ENCODE measurements around the gene NRXN3. TPM values are rescaled to one million over a fixed set of nuclear protein-coding genes. Genes with fewer than 3 reads are reported as not detected.
"Not testable (repeated sequence)": the region's sequence is repeated elsewhere in the genome, so short reads cannot be mapped to it uniquely, and the experiment has no call there.

NRXN3 gene
- total RNA-seq, 2 donors from 2014 or later, result not detected

DNA sequence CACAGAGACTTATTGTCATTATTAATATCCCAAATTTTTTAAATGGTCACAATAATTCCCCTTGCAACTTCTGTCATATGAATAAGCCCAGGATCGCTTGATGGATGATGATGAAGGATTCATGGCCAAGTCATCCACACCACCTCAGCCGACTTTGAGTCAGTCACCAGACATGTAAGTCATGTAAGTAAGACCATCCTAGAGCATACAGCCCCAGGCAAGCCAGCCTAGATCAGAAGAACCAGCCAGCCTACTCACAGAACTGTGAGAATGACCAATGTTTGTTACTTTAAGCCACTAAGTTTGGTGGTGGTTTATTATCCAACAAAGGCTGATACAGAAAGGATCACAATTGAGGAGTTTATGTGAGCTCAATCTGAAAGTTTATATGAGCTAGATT, 341.8 kb downstream of the NRXN3 start:
- ATAC-seq (replicated peaks in 1 of 2), result no peak
- no peak overlapping the region for H3K27ac Mint-ChIP-seq

DNA sequence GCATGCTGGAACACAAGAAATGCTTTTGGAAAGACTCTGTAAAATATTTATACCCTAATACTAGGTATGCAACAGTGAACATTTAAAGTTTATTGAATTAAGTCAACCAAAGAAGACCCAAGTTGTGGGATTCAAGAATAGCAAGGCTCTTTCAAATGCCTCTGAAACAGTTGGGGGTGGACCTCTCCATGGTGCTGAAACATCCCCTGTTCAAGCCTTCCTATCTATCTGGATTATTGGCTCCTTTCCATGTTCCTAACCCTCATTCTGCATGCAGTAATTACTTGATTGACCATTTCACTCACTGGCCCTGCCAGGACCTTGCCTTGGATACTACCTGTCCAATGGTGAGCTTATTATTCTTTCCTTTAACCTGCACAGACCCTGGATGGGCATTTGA, 349.7 kb downstream of the NRXN3 start:
- Mint-ChIP-seq H3K4me3 (no peak overlapping the region), H3K36me3 (ENCODE audit: insufficient read depth in 2 of 2) (no peaks in the 10 kb centered on the region), H3K27ac (no peak overlapping the region), H3K9me3 (peaks cover 2% of the 10 kb centered on the region in 2 donors), H3K27me3 (ENCODE audit: low read depth) (no peaks in the 10 kb centered on the region), H3K4me1 (ENCODE audit: low read depth) (no peaks in the 10 kb centered on the region)
- no peak for ATAC-seq (replicated peaks in 1 of 2)
- peak; percentile 5 to 15 for DNase-seq

More for the DNA sequence above, 341.8 kb downstream of the NRXN3 start:
- Mint-ChIP-seq H3K27me3 (ENCODE audit: low read depth) (no peaks in the 10 kb centered on the region), H3K9me3 (peaks cover 4 to 5% of the 10 kb centered on the region in 2 donors), H3K4me1 (ENCODE audit: low read depth) (no peaks in the 10 kb centered on the region), H3K4me3 (no peak overlapping the region), H3K36me3 (ENCODE audit: insufficient read depth in 2 of 2) (no peaks in the 10 kb centered on the region)
- no peak for DNase-seq

DNA sequence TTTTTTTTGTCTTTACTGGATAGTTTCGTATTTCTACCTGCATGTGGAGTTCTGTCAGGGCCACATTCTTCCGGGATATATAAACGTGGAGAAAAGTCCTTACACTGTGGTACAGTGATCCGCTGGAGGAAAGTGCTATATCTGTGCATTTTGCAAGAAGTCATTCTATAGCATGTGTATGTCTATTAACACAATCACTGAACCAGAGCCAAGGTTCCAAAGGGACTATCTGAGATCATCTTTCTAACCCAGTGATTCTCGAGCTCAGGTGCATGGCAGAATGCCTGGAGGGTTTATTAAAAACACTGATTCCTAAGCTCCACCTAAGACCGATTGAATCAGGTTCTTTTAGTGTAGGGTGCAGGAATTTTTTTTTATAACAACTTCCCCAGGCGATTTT, 354.0 kb downstream of the NRXN3 start:
- ATAC-seq (replicated peaks in 1 of 2) (no peak), DNase-seq (no peak)
- H3K27me3 Mint-ChIP-seq (ENCODE audit: low read depth), result no peaks in the 10 kb centered on the region
- no peak overlapping the region for H3K4me3 Mint-ChIP-seq
- peaks cover 0 to 1% of the 10 kb centered on the region in 2 donors for H3K9me3 Mint-ChIP-seq
- H3K27ac Mint-ChIP-seq, result no peak overlapping the region
- H3K36me3 Mint-ChIP-seq (ENCODE audit: insufficient read depth in 2 of 2), result no peaks in the 10 kb centered on the region
- no peaks in the 10 kb centered on the region for H3K4me1 Mint-ChIP-seq (ENCODE audit: low read depth)

DNA sequence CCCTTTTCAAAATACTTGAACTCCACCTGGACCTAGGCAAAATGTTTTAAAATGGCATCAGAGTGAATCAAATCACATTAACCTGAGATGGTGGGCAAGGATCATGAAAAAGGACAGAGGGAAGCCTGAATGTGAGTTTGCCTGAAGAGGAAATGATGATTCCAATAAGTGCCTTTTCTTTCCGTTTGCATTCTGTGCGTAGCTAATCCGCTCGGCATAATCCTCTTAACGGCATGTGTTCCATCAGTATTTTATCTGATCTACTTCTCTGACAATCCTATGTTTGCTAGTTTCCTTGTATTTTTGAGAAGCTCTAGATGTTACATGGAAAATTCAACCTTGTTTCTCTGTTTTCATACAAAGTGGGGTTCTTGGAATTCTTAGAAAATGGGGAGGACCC, 354.6 kb downstream of the NRXN3 start:
- H3K27ac Mint-ChIP-seq, result no peak overlapping the region

DNA sequence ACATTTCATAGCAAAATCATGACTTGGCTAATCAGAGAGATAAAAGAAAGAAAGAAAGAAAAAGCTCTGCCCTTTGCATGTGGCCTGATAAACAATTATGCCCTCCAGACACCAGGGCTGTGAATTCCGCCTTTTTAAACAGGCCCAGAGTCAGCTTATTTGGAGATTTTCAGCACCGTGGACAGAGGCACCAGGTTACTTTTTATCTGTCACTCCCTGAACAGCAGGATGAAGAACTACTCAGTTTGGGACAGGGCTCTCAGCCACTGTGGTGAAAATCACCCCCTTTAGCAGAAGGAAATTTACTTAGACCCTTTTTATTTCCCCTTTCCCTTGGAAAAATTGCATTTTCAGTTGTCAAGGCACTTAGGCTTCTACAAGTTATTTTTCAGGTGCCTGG, 359.9 kb downstream of the NRXN3 start:
- Mint-ChIP-seq H3K9me3 (peaks cover 12 to 13% of the 10 kb centered on the region in 2 donors), H3K27me3 (ENCODE audit: low read depth) (no peaks in the 10 kb centered on the region), H3K4me3 (no peak overlapping the region), H3K27ac (no peak overlapping the region), H3K4me1 (ENCODE audit: low read depth) (no peaks in the 10 kb centered on the region), H3K36me3 (ENCODE audit: insufficient read depth in 2 of 2) (peaks cover 0 to 3% of the 10 kb centered on the region in 2 donors)
- DNase-seq (peak in 1 of 2 donors; percentile 1), ATAC-seq (replicated peaks in 1 of 2) (no peak)

More for the DNA sequence above, 354.6 kb downstream of the NRXN3 start:
- Mint-ChIP-seq H3K36me3 (ENCODE audit: insufficient read depth in 2 of 2) (no peaks in the 10 kb centered on the region), H3K9me3 (peaks cover 0 to 1% of the 10 kb centered on the region in 2 donors), H3K4me3 (no peak overlapping the region), H3K27me3 (ENCODE audit: low read depth) (no peaks in the 10 kb centered on the region), H3K4me1 (ENCODE audit: low read depth) (no peaks in the 10 kb centered on the region)
- ATAC-seq (replicated peaks in 1 of 2) (no peak), DNase-seq (no peak)

DNA sequence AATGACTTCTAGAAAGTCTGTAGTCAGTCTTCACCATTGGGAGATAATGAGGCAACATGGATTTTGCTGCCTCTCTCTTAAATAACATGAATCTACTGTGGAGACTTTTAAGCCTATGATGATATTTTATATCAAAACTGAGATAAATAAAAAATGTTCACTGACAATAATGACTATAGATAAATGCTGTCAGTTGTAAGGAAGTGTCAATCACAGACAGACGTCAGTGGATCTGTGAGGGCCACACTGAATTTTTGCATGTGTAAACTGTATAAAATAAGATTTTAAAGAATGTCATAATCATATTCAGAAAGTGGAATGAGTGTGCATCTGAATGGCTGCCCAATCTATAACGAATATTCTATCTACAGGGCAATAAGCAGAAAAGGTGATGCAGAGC, 364.0 kb downstream of the NRXN3 start:
- Mint-ChIP-seq H3K36me3 (ENCODE audit: insufficient read depth in 2 of 2) (peaks cover 0 to 3% of the 10 kb centered on the region in 2 donors), H3K27ac (no peak overlapping the region), H3K4me3 (no peak overlapping the region), H3K27me3 (ENCODE audit: low read depth) (no peaks in the 10 kb centered on the region), H3K9me3 (peaks cover 12% of the 10 kb centered on the region in 2 donors), H3K4me1 (ENCODE audit: low read depth) (no peaks in the 10 kb centered on the region)
- ATAC-seq (replicated peaks in 1 of 2), result no peak
- DNase-seq, result no peak

DNA sequence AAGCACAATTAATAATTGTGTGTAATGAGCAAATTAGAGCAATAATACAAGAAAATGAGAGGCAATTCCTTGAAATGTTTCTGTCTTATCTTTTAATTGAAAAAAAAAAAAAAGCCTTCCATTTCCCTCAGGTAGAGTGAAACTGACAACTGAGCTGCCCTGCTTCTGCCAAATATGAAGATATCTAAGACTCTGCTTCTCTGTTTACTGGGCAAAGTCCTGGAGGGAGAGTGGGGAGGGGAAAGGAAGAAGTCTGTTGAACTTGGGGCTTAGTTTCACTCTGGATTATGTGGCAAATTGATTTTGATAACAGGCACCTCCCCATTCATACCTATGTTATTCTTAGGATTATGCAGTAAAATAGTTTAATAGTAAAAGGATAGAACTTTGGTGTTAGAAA, 364.9 kb downstream of the NRXN3 start:
- no peak for DNase-seq
- Mint-ChIP-seq H3K4me3 (no peak overlapping the region), H3K4me1 (ENCODE audit: low read depth) (no peaks in the 10 kb centered on the region), H3K9me3 (peaks cover 15 to 17% of the 10 kb centered on the region in 2 donors), H3K27me3 (ENCODE audit: low read depth) (no peaks in the 10 kb centered on the region), H3K36me3 (ENCODE audit: insufficient read depth in 2 of 2) (peaks cover 0 to 5% of the 10 kb centered on the region in 2 donors), H3K27ac (no peak overlapping the region)
- no peak for ATAC-seq (replicated peaks in 1 of 2)

DNA sequence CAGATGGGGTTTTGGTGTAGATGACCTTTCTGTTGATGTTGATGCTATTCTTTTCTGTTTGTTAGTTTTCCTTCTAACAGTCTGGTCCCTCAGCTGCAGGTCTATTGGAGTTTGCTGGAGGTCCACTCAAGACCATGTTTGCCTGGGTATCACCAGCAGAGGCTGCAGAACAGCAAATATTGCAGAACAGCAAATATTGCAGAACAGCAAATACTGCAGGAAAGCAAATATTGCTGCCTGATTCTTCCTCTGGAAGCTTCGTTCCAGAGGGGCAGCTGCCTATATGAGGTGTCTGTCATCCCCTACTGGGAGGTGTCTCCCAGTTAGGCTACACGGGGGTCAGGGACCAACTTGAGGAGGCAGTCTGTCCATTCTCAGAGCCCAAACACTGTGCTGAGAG, 371.6 kb downstream of the NRXN3 start:
- not testable (repeated sequence) for H3K9me3 Mint-ChIP-seq; H3K27ac Mint-ChIP-seq; H3K27me3 Mint-ChIP-seq (ENCODE audit: low read depth); H3K4me1 Mint-ChIP-seq (ENCODE audit: low read depth); DNase-seq; ATAC-seq (replicated peaks in 1 of 2); H3K4me3 Mint-ChIP-seq; H3K36me3 Mint-ChIP-seq (ENCODE audit: insufficient read depth in 2 of 2)

DNA sequence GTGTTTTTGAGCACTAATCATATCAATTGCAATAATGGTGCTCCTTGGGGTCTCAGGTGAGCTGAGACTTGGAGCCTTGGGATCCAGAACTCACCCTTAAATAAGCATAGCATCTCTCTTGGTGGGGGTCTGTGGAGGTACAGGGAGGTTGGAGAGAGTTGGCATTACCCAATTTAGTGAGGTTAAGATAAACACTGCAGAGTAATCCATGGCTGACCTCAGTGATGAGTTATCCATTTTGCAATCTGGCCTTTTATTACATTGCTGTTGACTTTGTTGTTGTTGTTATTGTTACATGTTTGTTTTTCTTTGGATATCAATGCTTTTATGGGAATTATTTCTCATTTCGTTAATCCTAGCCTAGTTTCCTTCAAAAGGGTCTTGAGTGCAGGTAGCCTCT, 373.3 kb downstream of the NRXN3 start:
- peaks cover 0 to 2% of the 10 kb centered on the region in 2 donors for H3K36me3 Mint-ChIP-seq (ENCODE audit: insufficient read depth in 2 of 2)
- no peak for ATAC-seq (replicated peaks in 1 of 2)

DNA sequence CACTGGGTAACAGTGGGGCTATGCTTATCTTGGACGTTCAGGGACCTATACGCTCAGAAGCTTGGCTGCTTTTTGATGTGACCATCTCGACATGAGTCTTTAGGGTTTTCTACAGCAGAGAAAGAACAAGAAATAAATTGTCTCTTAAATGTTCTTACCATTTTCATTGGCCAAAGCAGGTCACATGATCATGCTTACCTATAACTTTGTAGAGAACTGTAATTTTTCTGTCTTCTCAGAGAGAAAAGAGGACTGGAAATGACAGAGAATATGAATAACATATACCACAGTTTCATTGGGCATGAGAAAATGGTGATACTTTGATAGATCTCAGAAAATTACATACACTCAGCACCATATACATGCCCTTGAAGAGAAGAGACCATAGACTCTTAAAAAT, 390.9 kb downstream of the NRXN3 start:
- DNase-seq (no peak), ATAC-seq (replicated peaks in 1 of 2) (no peak)
- Mint-ChIP-seq H3K36me3 (ENCODE audit: insufficient read depth in 2 of 2) (no peaks in the 10 kb centered on the region), H3K9me3 (no peaks in the 10 kb centered on the region), H3K27me3 (ENCODE audit: low read depth) (no peaks in the 10 kb centered on the region), H3K4me1 (ENCODE audit: low read depth) (no peaks in the 10 kb centered on the region), H3K4me3 (no peak overlapping the region), H3K27ac (no peak overlapping the region)

More for the DNA sequence above, 373.3 kb downstream of the NRXN3 start:
- DNase-seq, result no peak
- Mint-ChIP-seq H3K4me3 (no peak overlapping the region), H3K27me3 (ENCODE audit: low read depth) (peaks cover 1% of the 10 kb centered on the region), H3K27ac (no peak overlapping the region), H3K9me3 (peaks cover 5% of the 10 kb centered on the region in 2 donors), H3K4me1 (ENCODE audit: low read depth) (no peaks in the 10 kb centered on the region)

DNA sequence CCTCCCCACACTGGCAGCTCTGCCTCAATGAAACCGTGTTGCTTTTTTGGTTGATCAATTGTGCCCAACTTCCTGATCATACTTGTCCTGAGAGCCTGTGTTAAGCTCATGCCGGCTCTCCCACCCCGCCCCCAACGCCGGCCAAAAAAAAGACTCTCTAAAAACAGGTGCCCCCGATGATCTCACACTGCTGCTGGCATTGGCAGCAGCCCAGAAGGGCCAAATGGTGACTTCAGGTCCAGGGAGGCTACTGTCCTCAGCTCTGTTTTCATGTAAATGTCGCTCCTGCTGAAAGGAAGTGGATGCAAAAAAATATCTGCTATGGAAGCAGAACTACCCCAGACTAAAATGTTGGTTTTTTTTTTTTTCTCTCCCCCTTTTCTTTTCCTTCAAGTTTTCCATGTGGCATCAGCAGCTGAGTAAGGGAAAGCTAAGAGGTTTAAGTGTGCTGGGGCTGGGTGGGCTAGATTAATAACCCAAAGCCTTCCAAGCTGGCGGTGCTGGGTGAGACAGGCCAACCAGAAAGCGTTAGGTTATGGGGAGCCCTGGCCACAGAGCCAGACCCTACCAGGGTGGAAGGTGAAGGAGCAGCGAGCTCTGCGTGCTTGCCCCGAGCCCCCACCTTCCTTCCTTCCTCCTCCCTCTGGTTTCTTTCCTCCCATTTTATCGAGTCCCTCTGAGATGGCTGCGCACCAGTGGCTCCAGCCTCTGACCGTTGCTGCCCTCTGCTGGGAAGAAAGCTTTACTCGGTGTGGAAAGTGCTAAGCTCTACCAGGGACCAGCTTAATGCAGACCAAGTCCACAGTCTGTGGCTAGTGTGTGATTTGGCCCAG, 396.1 kb downstream of the NRXN3 start:
- Mint-ChIP-seq H3K4me1 (ENCODE audit: low read depth) (peaks cover 7% of the 10 kb centered on the region), H3K36me3 (ENCODE audit: insufficient read depth in 2 of 2) (no peaks in the 10 kb centered on the region), H3K27ac (no peak overlapping the region), H3K9me3 (no peaks in the 10 kb centered on the region), H3K27me3 (ENCODE audit: low read depth) (no peaks in the 10 kb centered on the region), H3K4me3 (peak overlapping the region; percentile 14 to 36)
- peak; percentile 81 to 84 for ATAC-seq (replicated peaks in 1 of 2)
- peak; percentile 62 to 71 for DNase-seq

DNA sequence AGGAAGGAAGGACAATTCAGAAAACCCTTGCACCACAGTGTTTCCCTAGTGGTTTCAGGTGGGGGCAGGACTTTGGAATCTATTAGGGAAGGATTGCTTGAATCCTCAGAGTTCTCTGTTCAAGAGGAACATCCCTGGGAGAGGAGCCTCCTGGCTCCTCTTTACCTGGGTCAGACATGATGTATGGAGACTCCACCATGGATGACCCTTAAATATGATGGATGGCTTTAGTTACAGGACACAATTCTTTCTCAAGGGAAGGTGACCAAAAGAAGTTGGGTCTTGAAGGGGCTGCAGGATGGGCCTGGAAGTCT, 396.6 kb downstream of the NRXN3 start:
- no peak for DNase-seq
- H3K27ac Mint-ChIP-seq, result no peak overlapping the region

DNA sequence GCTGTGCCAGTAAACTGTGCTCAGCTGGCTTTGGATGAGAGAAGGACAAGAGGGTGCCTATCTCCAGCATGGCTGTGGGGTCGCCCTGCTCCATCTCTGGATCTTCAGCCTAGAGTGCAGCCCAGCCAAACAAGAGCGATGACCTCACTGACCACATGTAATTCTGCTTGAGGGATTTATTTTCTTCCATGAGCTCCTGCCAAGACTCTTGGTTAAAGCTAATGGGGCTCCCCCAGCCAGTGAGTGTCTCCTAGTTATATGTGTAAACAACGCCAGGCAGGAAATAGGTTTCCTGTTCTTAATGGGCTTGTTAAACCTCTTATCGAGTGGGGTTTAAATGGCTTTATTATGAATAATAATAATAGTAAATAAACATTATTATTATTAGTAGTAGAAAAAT, 397.2 kb downstream of the NRXN3 start:
- Mint-ChIP-seq H3K4me3 (no peak overlapping the region), H3K9me3 (no peaks in the 10 kb centered on the region), H3K27me3 (ENCODE audit: low read depth) (no peaks in the 10 kb centered on the region), H3K27ac (no peak overlapping the region), H3K4me1 (ENCODE audit: low read depth) (peaks cover 7% of the 10 kb centered on the region), H3K36me3 (ENCODE audit: insufficient read depth in 2 of 2) (no peaks in the 10 kb centered on the region)
- ATAC-seq (replicated peaks in 1 of 2) (no peak), DNase-seq (no peak)

More for the DNA sequence above, 396.6 kb downstream of the NRXN3 start:
- Mint-ChIP-seq H3K9me3 (no peaks in the 10 kb centered on the region), H3K4me3 (no peak overlapping the region), H3K27me3 (ENCODE audit: low read depth) (no peaks in the 10 kb centered on the region), H3K4me1 (ENCODE audit: low read depth) (peaks cover 7% of the 10 kb centered on the region), H3K36me3 (ENCODE audit: insufficient read depth in 2 of 2) (no peaks in the 10 kb centered on the region)
- ATAC-seq (replicated peaks in 1 of 2), result peak in 1 of 2 donors; percentile 17

DNA sequence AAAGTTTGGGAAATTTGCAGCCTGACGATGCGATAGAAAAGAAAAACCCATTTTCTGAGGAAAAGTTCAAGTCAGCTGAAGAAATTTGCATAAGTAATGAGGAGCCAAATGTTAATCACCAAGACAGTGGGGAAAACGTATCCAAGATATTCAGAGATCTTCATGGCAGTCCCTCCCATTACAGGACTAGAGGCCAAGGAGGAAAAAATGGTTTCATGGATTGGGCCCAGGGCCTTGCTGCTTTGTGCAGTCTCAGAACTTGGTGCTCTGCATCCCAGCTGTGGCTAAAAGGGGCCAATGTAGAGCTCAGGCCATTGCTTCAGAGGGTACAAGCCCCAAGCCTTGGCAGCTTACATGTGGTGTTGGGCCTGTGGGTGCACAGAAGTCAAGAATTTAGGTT, 403.6 kb downstream of the NRXN3 start:
- not testable (repeated sequence) for H3K27ac Mint-ChIP-seq; ATAC-seq (replicated peaks in 1 of 2); H3K4me3 Mint-ChIP-seq; H3K27me3 Mint-ChIP-seq (ENCODE audit: low read depth); H3K36me3 Mint-ChIP-seq (ENCODE audit: insufficient read depth in 2 of 2); H3K4me1 Mint-ChIP-seq (ENCODE audit: low read depth); DNase-seq
- peaks cover 10 to 11% of the 10 kb centered on the region in 2 donors for H3K9me3 Mint-ChIP-seq
